Measurements from ENCODE around the gene HBEGF.

Gene HBEGF

GRCh38 chr5:140340605-140341121 lies 5.7 kb downstream of the HBEGF start:
- Mint-ChIP-seq H3K4me1 (peaks cover 19% of the 10 kb centered on the region), H3K9me3 (no peaks in the 10 kb centered on the region), H3K27ac (ENCODE audit: low read depth) (no peak overlapping the region), H3K36me3 (ENCODE audit: insufficient read depth) (peaks cover 4% of the 10 kb centered on the region), H3K27me3 (no peaks in the 10 kb centered on the region), H3K4me3 (no peak overlapping the region)
- ATAC-seq (replicated peaks; ENCODE audit: extremely low read depth, poor library complexity, severe bottlenecking) (no peak), DNase-seq (ENCODE audit: low spot score in 2 of 2) (no peak)

GRCh38 chr5:140339636-140340035 lies 6.8 kb downstream of the HBEGF start:
- Mint-ChIP-seq H3K4me1 (peaks cover 19% of the 10 kb centered on the region), H3K36me3 (ENCODE audit: insufficient read depth) (peaks cover 4% of the 10 kb centered on the region), H3K4me3 (no peak overlapping the region), H3K27me3 (no peaks in the 10 kb centered on the region), H3K9me3 (no peaks in the 10 kb centered on the region), H3K27ac (ENCODE audit: low read depth) (no peak overlapping the region)
- DNase-seq (ENCODE audit: low spot score in 2 of 2) = no peak
- ATAC-seq (replicated peaks; ENCODE audit: extremely low read depth, poor library complexity, severe bottlenecking) = no peak

GRCh38 chr5:140338908-140339307 lies 7.5 kb downstream of the HBEGF start:
- H3K36me3 Mint-ChIP-seq (ENCODE audit: insufficient read depth) = peaks cover 4% of the 10 kb centered on the region
- H3K4me3 Mint-ChIP-seq = no peak overlapping the region
- H3K4me1 Mint-ChIP-seq = peaks cover 19% of the 10 kb centered on the region
- no peaks in the 10 kb centered on the region for H3K27me3 Mint-ChIP-seq
- ATAC-seq (replicated peaks; ENCODE audit: extremely low read depth, poor library complexity, severe bottlenecking) (no peak), DNase-seq (ENCODE audit: low spot score in 2 of 2) (no peak)
- H3K9me3 Mint-ChIP-seq = no peaks in the 10 kb centered on the region
- H3K27ac Mint-ChIP-seq (ENCODE audit: low read depth) = no peak overlapping the region

GRCh38 chr5:140338336-140338735 lies 8.1 kb downstream of the HBEGF start:
- ATAC-seq (replicated peaks; ENCODE audit: extremely low read depth, poor library complexity, severe bottlenecking) (no peak), DNase-seq (ENCODE audit: low spot score in 2 of 2) (no peak)
- Mint-ChIP-seq H3K27ac (ENCODE audit: low read depth) (no peak overlapping the region), H3K36me3 (ENCODE audit: insufficient read depth) (peaks cover 4% of the 10 kb centered on the region), H3K4me3 (no peak overlapping the region), H3K27me3 (no peaks in the 10 kb centered on the region), H3K9me3 (no peaks in the 10 kb centered on the region), H3K4me1 (peaks cover 16% of the 10 kb centered on the region)

- DNase-seq (ENCODE audit: low spot score in 2 of 2) = no peak
- H3K4me3 Mint-ChIP-seq = no peak overlapping the region
- peaks cover 4% of the 10 kb centered on the region for H3K36me3 Mint-ChIP-seq (ENCODE audit: insufficient read depth)
- no peaks in the 10 kb centered on the region for H3K9me3 Mint-ChIP-seq
- H3K27ac Mint-ChIP-seq (ENCODE audit: low read depth) = no peak overlapping the region
- peaks cover 11% of the 10 kb centered on the region for H3K4me1 Mint-ChIP-seq
- H3K27me3 Mint-ChIP-seq = no peaks in the 10 kb centered on the region
- no peak for ATAC-seq (replicated peaks; ENCODE audit: extremely low read depth, poor library complexity, severe bottlenecking)
Observed at GRCh38 chr5:140337880-140338279, 8.5 kb downstream of the HBEGF start.

GRCh38 chr5:140336388-140336787 lies 10.0 kb downstream of the HBEGF start:
- H3K36me3 Mint-ChIP-seq (ENCODE audit: insufficient read depth) = peaks cover 2% of the 10 kb centered on the region
- DNase-seq (ENCODE audit: low spot score in 2 of 2) (no peak), ATAC-seq (replicated peaks; ENCODE audit: extremely low read depth, poor library complexity, severe bottlenecking) (no peak)

GRCh38 chr5:140331638-140332037 lies 14.8 kb downstream of the HBEGF start:
- Mint-ChIP-seq H3K27ac (ENCODE audit: low read depth) (no peak overlapping the region), H3K27me3 (no peaks in the 10 kb centered on the region), H3K36me3 (ENCODE audit: insufficient read depth) (no peaks in the 10 kb centered on the region), H3K4me1 (no peaks in the 10 kb centered on the region), H3K9me3 (no peaks in the 10 kb centered on the region), H3K4me3 (no peak overlapping the region)
- ATAC-seq (replicated peaks; ENCODE audit: extremely low read depth, poor library complexity, severe bottlenecking) (no peak), DNase-seq (ENCODE audit: low spot score in 2 of 2) (no peak)

More at GRCh38 chr5:140336388-140336787, 10.0 kb downstream of the HBEGF start:
- Mint-ChIP-seq H3K4me3 (no peak overlapping the region), H3K27ac (ENCODE audit: low read depth) (no peak overlapping the region), H3K9me3 (no peaks in the 10 kb centered on the region), H3K4me1 (no peaks in the 10 kb centered on the region), H3K27me3 (no peaks in the 10 kb centered on the region)

- ATAC-seq (replicated peaks; ENCODE audit: extremely low read depth, poor library complexity, severe bottlenecking) = no peak
- Mint-ChIP-seq H3K36me3 (ENCODE audit: insufficient read depth) (no peaks in the 10 kb centered on the region), H3K4me1 (no peaks in the 10 kb centered on the region), H3K4me3 (no peak overlapping the region), H3K27ac (ENCODE audit: low read depth) (no peak overlapping the region), H3K27me3 (no peaks in the 10 kb centered on the region), H3K9me3 (no peaks in the 10 kb centered on the region)
- DNase-seq (ENCODE audit: low spot score in 2 of 2) = no peak
Observed at GRCh38 chr5:140329739-140330481, 16.5 kb downstream of the HBEGF start.

- no peaks in the 10 kb centered on the region for H3K36me3 Mint-ChIP-seq (ENCODE audit: insufficient read depth)
- DNase-seq (ENCODE audit: low spot score in 2 of 2) (no peak), ATAC-seq (replicated peaks; ENCODE audit: extremely low read depth, poor library complexity, severe bottlenecking) (no peak)
- H3K4me1 Mint-ChIP-seq = no peaks in the 10 kb centered on the region
- H3K27me3 Mint-ChIP-seq = no peaks in the 10 kb centered on the region
- no peak overlapping the region for H3K27ac Mint-ChIP-seq (ENCODE audit: low read depth)
- H3K9me3 Mint-ChIP-seq = no peaks in the 10 kb centered on the region
- no peak overlapping the region for H3K4me3 Mint-ChIP-seq
Observed at GRCh38 chr5:140328036-140328764, 18.2 kb downstream of the HBEGF start.

- DNase-seq (ENCODE audit: low spot score in 2 of 2) (no peak), ATAC-seq (replicated peaks; ENCODE audit: extremely low read depth, poor library complexity, severe bottlenecking) (no peak)
- no peak overlapping the region for H3K4me3 Mint-ChIP-seq
- no peaks in the 10 kb centered on the region for H3K4me1 Mint-ChIP-seq
- no peaks in the 10 kb centered on the region for H3K27me3 Mint-ChIP-seq
- no peak overlapping the region for H3K27ac Mint-ChIP-seq (ENCODE audit: low read depth)
- no peaks in the 10 kb centered on the region for H3K9me3 Mint-ChIP-seq
- no peaks in the 10 kb centered on the region for H3K36me3 Mint-ChIP-seq (ENCODE audit: insufficient read depth)
Observed at GRCh38 chr5:140327589-140327988, 18.8 kb downstream of the HBEGF start.

GRCh38 chr5:140325486-140325885 lies 20.9 kb downstream of the HBEGF start:
- H3K27ac Mint-ChIP-seq (ENCODE audit: low read depth) = no peak overlapping the region
- ATAC-seq (replicated peaks; ENCODE audit: extremely low read depth, poor library complexity, severe bottlenecking) (no peak), DNase-seq (ENCODE audit: low spot score in 2 of 2) (no peak)
- no peak overlapping the region for H3K4me3 Mint-ChIP-seq
- H3K4me1 Mint-ChIP-seq = no peaks in the 10 kb centered on the region
- H3K27me3 Mint-ChIP-seq = no peaks in the 10 kb centered on the region
- H3K9me3 Mint-ChIP-seq = peaks cover 5% of the 10 kb centered on the region
- no peaks in the 10 kb centered on the region for H3K36me3 Mint-ChIP-seq (ENCODE audit: insufficient read depth)

GRCh38 chr5:140324617-140325241 lies 21.7 kb downstream of the HBEGF start:
- no peaks in the 10 kb centered on the region for H3K4me1 Mint-ChIP-seq
- DNase-seq (ENCODE audit: low spot score in 2 of 2) (no peak), ATAC-seq (replicated peaks; ENCODE audit: extremely low read depth, poor library complexity, severe bottlenecking) (no peak)
- no peak overlapping the region for H3K27ac Mint-ChIP-seq (ENCODE audit: low read depth)
- peaks cover 1% of the 10 kb centered on the region for H3K36me3 Mint-ChIP-seq (ENCODE audit: insufficient read depth)
- H3K9me3 Mint-ChIP-seq = peaks cover 5% of the 10 kb centered on the region
- H3K4me3 Mint-ChIP-seq = no peak overlapping the region
- no peaks in the 10 kb centered on the region for H3K27me3 Mint-ChIP-seq
